IPS-18c (cell line): ENCODE measurements around the gene ENOX1.
"Not testable (repeated sequence)": the region's sequence is repeated elsewhere in the genome, so short reads cannot be mapped to it uniquely, and the experiment has no call there.

Experiments used
- H3K4me3 ChIP-seq: 2 replicates; pipeline ENCODE4 v1.7.0; 2013; ENCODE audit warnings: low read depth, mild to moderate bottlenecking, low read length, moderate library complexity; ENCODE audit not compliant: insufficient read depth
- H3K9me3 ChIP-seq: one replicate; pipeline ENCODE4 v1.6.1; 2013; ENCODE audit warnings: mild to moderate bottlenecking, low read length, moderate library complexity; ENCODE audit not compliant: control insufficient read depth, insufficient read depth

ENOX1 gene

GRCh38 chr13:43360892-43361610 is 425.7 kb downstream of the ENOX1 start:
- H3K4me3 ChIP-seq: no peak overlapping the region

DNA sequence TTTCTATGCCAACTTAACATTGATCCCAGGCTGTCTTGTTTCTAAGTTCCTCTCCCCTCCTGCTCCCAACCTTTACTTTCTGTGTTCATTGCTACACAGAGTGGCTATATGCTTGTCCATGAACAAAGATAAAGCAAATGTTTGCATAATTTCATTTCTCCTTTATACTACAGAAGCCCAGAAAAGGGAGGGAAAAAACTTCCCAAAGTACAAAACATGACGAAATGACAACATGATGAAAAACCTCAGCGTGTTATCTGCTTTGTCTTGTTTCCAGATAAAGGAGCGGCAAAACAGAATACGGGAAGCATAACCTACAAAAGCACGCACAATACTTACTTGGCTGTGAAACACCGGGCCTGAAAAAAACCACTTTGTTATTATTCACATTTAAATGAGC is 426.6 kb downstream of the ENOX1 start:
- H3K4me3 ChIP-seq: no peak overlapping the region
- no peaks in the 10 kb centered on the region for H3K9me3 ChIP-seq

More at GRCh38 chr13:43360892-43361610, 425.7 kb downstream of the ENOX1 start:
- no peaks in the 10 kb centered on the region for H3K9me3 ChIP-seq

GRCh38 chr13:43359536-43359935 is 427.2 kb downstream of the ENOX1 start:
- H3K4me3 ChIP-seq: no peak overlapping the region
- H3K9me3 ChIP-seq: no peaks in the 10 kb centered on the region

DNA sequence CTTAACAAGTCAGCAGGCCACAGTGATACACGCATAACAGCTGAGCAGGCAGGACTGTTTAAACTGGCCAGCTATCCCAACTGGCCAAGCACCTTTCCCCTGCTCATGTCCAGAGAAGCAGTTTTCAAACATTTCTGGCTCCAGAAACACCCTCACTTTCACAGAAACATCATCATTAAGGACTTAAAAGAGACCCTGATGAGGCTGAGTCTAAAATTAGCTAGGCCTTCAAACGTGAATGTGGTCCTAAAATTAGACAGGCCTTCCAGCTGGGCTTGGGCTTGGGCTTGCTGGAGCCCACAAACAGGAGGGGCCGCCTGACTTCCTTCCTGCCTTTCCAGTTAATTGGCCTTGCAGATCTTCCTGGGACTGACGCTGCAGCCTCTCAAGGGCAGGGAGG is 429.2 kb downstream of the ENOX1 start:
- no peaks in the 10 kb centered on the region for H3K9me3 ChIP-seq
- H3K4me3 ChIP-seq: no peak overlapping the region

DNA sequence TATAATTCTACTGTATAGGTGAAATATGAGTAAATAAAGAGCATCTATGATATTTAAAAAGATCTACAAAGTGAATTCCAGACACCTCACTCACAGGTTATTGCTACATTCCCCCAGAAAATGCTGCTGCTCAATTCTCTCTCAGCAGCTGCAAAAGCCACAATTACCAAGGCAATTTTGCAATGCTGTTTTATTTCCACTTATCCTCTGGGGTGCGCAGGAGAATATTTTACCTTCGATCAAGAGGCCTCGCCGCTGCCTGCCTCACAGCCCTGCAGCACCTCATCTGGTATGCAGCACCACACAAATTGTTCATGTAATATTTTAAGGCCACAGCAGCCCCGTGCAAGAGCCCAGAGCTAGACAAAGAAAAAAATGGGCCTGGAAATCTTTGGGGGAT is 430.2 kb downstream of the ENOX1 start:
- Histone ChIP-seq H3K9me3 (no peaks in the 10 kb centered on the region), H3K4me3 (no peak overlapping the region)

DNA sequence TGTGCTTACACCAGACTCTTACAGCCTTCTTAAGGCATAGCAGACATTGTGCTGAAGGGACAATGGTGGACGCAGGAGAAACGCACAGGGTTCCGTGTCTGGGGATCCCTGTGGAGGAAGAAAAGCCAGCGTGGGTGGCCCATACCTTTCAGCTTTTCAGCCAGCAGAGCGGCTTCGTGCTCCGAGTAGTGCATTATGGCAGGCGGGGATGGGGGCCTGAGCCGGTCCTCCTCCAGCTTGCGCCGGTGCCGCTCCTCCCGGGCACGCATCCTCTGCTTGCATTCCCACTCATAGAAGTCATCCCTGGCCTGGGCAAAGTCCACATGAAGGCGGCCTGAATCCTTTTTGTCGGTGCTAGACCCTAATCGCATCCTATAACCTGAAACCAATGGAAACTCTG is 431.0 kb downstream of the ENOX1 start:
- H3K4me3 ChIP-seq: no peak overlapping the region
- no peaks in the 10 kb centered on the region for H3K9me3 ChIP-seq

- no peaks in the 10 kb centered on the region for H3K9me3 ChIP-seq
- H3K4me3 ChIP-seq: no peak overlapping the region
Measured at GRCh38 chr13:43354153-43354945, 432.4 kb downstream of the ENOX1 start.

DNA sequence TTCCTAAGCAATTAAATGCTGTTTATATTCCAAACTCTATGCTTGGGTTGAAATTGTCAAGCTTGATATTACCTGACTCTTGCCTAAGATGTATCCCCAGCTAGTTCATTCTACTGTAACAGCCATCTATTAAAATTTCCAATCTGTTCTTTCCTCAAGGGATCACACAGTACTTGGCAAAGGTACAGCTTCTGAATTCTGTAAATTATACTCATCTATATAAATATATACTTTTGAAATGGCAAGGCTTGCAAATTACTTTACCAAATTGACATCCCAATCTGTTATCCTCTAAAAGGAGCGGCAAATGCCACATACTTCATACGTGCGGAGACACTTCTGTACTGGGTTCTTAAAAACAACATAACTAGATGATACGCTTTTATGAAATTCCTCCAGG is 433.1 kb downstream of the ENOX1 start:
- H3K4me3 ChIP-seq: no peak overlapping the region
- no peaks in the 10 kb centered on the region for H3K9me3 ChIP-seq

GRCh38 chr13:43351612-43352011 is 435.2 kb downstream of the ENOX1 start:
- not testable (repeated sequence) for H3K4me3 ChIP-seq, H3K9me3 ChIP-seq

DNA sequence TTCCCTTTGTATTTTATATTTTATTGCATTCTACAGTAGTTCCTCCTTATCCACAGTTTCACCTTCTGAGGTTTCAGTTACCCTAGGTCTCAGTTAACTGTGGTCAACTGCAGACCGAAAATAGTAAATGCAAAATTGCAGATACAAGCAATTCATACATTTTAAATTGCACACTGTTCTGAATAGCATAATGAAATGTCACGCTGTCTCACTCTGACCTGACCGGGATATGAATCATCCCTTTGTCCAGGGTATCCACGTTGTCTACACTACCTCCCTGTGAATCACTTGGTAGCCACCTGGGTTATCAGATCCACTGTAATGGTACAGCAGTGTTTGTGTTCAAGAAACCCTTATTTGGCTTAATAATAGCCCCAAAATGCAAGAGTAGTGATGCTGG is 438.4 kb downstream of the ENOX1 start:
- Histone ChIP-seq H3K4me3 (no peak overlapping the region), H3K9me3 (no peaks in the 10 kb centered on the region)

DNA sequence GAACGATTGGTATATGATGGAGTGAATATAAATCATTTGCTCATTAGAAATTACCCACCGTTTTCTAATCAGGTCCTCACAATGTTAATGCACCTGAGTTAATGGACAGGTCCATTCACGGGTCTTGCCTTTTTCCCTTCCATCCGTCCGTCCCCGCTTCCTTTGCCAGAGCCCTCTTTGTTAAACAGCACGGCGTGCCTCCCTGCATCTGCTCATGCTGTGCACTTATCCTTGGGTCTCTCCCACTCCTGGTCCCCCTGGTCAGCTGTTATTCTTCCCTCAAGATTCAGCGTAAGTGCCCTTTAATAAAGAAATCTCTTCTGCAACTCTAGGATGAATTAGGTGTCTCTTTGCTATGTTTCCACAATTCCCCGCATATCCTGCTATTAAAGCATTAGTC is 438.9 kb downstream of the ENOX1 start:
- H3K9me3 ChIP-seq: no peaks in the 10 kb centered on the region
- H3K4me3 ChIP-seq: no peak overlapping the region

- no peak overlapping the region for H3K4me3 ChIP-seq
Measured at GRCh38 chr13:43346427-43346826, 440.3 kb downstream of the ENOX1 start.

GRCh38 chr13:43343645-43344044 is 443.1 kb downstream of the ENOX1 start:
- H3K4me3 ChIP-seq: peak overlapping the region; percentile 20; the same call in 1 of the 2 replicates
- H3K9me3 ChIP-seq: no peaks in the 10 kb centered on the region

More at GRCh38 chr13:43346427-43346826, 440.3 kb downstream of the ENOX1 start:
- H3K9me3 ChIP-seq: no peaks in the 10 kb centered on the region

DNA sequence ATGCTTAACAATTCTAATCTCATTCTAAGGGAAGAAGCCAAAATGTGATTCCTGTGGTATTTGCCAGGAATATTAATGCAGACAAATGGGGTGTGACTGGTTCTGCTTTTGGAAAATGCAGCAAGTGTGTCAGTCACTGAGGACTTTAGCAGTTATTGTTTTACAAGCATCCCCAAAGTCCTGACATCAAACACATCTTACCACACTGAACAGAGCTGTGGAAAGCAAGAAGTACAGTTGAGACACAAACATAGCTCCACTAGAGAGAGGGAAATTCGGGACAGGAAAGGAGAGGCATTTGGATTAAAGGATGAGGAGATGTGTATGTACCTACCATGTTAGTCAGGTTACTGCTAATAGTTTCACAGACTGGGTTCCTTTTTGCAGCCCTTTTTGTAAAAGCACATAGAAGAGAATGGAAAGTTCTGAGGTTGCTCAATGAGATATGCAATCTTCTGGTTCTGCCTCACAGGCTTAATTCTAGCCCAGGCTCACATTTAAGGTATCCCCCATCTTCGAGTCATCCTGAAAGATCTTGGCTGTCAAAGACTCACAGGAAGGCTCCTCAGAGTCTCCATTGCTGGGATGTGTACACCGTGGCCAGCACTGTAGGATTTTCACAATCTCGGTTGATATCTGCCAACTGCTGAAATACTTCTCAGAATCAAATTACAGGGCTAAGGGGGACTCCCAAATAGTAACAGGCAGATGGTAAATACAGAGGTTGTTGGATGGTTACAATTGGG is 446.8 kb downstream of the ENOX1 start:
- no peak overlapping the region for H3K4me3 ChIP-seq
- no peaks in the 10 kb centered on the region for H3K9me3 ChIP-seq

DNA sequence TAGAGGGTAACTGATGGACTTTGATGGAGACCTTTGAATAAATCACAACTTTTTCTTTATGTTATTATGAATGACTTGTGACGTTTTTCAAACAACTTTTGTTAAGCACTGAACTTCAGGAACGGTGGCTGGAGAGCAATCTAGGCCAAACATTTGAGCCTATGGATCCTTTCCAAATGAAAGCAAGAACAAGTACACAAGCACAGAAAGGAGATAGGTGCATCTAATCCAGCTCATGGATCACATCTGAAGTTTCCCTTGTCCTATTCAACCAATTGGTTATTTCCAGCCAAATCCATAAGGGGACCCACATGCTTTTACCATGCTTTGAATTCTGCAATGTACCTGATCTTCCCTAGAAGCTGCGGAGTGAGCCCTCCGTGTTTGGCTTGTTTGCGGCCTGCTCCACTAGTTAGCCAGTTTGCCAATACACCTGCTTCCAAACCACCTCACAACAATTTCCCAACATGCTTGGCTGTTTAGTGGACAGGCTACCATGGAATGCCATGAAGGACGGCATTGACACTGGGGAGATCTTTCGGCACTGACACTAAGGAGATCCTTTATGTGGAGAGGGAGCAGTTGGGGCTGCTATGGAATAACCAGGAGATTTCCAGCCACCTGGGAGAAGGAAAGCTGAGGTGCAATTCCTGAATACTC is 447.5 kb downstream of the ENOX1 start:
- Histone ChIP-seq H3K4me3 (no peak overlapping the region), H3K9me3 (no peaks in the 10 kb centered on the region)

DNA sequence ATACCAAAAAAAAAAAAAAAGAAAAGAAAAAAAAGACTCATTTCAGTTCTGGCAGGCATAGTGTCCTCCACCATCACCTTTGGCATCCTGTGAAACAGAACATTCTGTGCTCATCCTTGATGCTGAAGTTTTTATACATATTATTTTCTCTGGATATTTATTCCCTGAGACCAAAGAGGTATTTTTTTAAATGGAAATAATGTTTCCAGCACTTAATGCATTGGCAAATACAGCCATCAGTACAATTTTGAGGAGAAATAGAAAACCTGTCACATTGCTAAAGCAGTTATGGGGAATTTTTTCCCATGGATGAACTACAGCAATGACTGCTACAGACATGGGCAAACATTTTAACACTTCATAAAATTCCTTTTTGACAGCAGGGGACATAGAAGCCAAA is 451.0 kb downstream of the ENOX1 start:
- Histone ChIP-seq H3K4me3 (no peak overlapping the region), H3K9me3 (no peaks in the 10 kb centered on the region)

DNA sequence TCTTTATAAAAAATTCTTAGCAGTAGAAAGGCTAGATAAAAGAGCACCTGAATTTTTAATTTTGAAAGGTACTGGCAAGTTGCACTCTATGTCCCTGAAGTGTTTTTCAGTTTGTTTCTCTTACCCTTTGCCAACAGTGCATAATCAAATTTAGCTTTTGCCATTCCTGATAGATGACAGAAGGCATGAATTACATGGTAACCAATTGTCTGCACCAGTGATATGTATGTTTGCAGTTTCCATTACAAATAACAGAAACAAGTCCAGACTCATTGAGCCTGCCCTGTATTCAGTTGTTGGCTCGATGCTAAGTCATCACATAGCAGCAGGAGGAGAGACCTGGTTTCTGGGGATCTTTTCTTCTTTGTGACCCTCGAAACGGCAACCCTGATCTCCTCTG is 453.6 kb downstream of the ENOX1 start:
- Histone ChIP-seq H3K4me3 (no peak overlapping the region), H3K9me3 (no peaks in the 10 kb centered on the region)
